Osteocyte (in vitro differentiated cells): ENCODE results near the gene TSPAN18. TPM values are rescaled to one million over a fixed set of nuclear protein-coding genes. Genes with fewer than 3 reads are reported as not detected.

ENCODE experiments used
- DNase-seq: peaks from one replicate; pipeline ENCODE4 v3.0.0; 2021; ENCODE audit warnings: mixed read lengths; ENCODE audit not compliant: unreplicated experiment; ENCODE audit errors: extremely low spot score
- H3K27ac Mint-ChIP-seq: one replicate; pipeline ENCODE4 v1.8.0; 2021; ENCODE audit warnings: mild to moderate bottlenecking, mixed read lengths; ENCODE audit not compliant: unreplicated experiment
- H3K27me3 Mint-ChIP-seq: one replicate; pipeline ENCODE4 v1.8.0; 2021; ENCODE audit warnings: mixed read lengths; ENCODE audit not compliant: unreplicated experiment
- H3K36me3 Mint-ChIP-seq: one replicate; pipeline ENCODE4 v1.8.0; 2021; ENCODE audit warnings: mixed read lengths; ENCODE audit not compliant: unreplicated experiment
- H3K4me1 Mint-ChIP-seq: one replicate; pipeline ENCODE4 v1.8.0; 2021; ENCODE audit warnings: mixed read lengths; ENCODE audit not compliant: unreplicated experiment
- H3K4me3 Mint-ChIP-seq: one replicate; pipeline ENCODE4 v1.8.0; 2021; ENCODE audit warnings: mild to moderate bottlenecking, moderate library complexity, mixed read lengths; ENCODE audit not compliant: unreplicated experiment
- H3K9me3 Mint-ChIP-seq: one replicate; pipeline ENCODE4 v1.8.0; 2021; ENCODE audit warnings: mixed read lengths; ENCODE audit not compliant: unreplicated experiment
- CTCF ChIP-seq: fragments of 200-600 bp; sonication (generic); IDR thresholded peaks from 2 replicates; pipeline ENCODE4 v1.5.0; 2021; ENCODE audit warnings: antibody characterized with exemption, mild to moderate bottlenecking, moderate library complexity
- total RNA-seq: library from RNA; stranded (reverse); gene quantifications from 2 replicates; pipeline ENCODE4 v1.2.1, GENCODE V29; 2021

Gene TSPAN18
- total RNA-seq, 1 donor from 2014 or later: 13.4 TPM

GRCh38 chr11:44876906-44877305 lies 150.1 kb downstream of the TSPAN18 start:
- no peak for TF ChIP-seq CTCF
- H3K27me3 Mint-ChIP-seq: no peaks in the 10 kb centered on the region
- DNase-seq: no peak
- H3K4me3 Mint-ChIP-seq: no peak overlapping the region
- H3K27ac Mint-ChIP-seq: no peak overlapping the region
- H3K36me3 Mint-ChIP-seq: no peaks in the 10 kb centered on the region
- no peaks in the 10 kb centered on the region for H3K4me1 Mint-ChIP-seq
- no peaks in the 10 kb centered on the region for H3K9me3 Mint-ChIP-seq

- H3K4me3 Mint-ChIP-seq: no peak overlapping the region
- H3K36me3 Mint-ChIP-seq: no peaks in the 10 kb centered on the region
- H3K27me3 Mint-ChIP-seq: no peaks in the 10 kb centered on the region
- no peak for TF ChIP-seq CTCF
- H3K4me1 Mint-ChIP-seq: no peaks in the 10 kb centered on the region
- H3K9me3 Mint-ChIP-seq: no peaks in the 10 kb centered on the region
- no peak for DNase-seq
- no peak overlapping the region for H3K27ac Mint-ChIP-seq
Measured at GRCh38 chr11:44877571-44878497, 151.1 kb downstream of the TSPAN18 start.

DNA sequence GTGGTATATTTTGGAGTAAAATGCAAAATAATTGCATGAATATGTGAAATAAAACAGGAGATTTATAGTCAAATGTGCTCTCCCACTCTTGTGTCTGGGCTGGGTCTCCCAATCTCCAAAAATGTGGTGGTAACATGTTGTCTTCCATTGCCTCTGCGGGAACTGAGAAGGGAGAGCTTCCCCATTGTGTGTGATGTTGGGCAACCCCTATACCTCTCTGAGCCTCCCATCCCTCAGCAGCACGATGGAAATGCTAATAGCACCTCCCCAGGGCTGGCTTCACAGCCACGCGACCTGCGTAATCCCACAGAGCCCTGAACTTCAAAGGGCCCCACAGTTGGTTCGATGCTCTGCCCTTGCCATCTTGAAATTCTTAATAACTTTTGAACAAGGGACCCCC lies 151.9 kb downstream of the TSPAN18 start:
- H3K27me3 Mint-ChIP-seq: no peaks in the 10 kb centered on the region
- H3K9me3 Mint-ChIP-seq: no peaks in the 10 kb centered on the region
- H3K36me3 Mint-ChIP-seq: no peaks in the 10 kb centered on the region
- no peak overlapping the region for H3K27ac Mint-ChIP-seq
- H3K4me3 Mint-ChIP-seq: no peak overlapping the region
- H3K4me1 Mint-ChIP-seq: no peaks in the 10 kb centered on the region
- no peak for TF ChIP-seq CTCF
- DNase-seq: no peak

DNA sequence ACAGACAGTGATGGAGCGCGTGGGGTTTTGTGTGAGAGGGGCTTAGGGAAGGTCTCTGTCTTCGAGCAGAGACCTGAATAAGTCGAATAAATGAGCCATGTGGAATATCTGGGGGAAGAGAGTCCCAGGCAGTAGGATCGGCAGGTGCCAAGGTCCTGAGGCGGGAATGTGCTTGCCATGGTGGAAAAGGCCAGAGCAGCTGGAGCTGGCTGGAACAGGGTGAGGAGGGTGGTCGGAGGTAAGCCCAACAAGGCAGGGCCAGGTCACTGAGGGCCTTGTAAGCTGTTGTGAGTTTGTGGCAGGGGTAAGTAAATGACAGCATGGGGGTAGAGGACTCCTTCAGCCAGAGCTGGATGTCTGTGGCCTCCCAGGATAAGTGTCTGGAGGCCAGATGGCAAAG lies 152.7 kb downstream of the TSPAN18 start:
- no peaks in the 10 kb centered on the region for H3K9me3 Mint-ChIP-seq
- no peaks in the 10 kb centered on the region for H3K27me3 Mint-ChIP-seq
- no peak for TF ChIP-seq CTCF
- no peak overlapping the region for H3K4me3 Mint-ChIP-seq
- no peak overlapping the region for H3K27ac Mint-ChIP-seq
- H3K4me1 Mint-ChIP-seq: no peaks in the 10 kb centered on the region
- no peaks in the 10 kb centered on the region for H3K36me3 Mint-ChIP-seq
- no peak for DNase-seq

- Mint-ChIP-seq H3K4me3 (no peak overlapping the region), H3K27ac (no peak overlapping the region), H3K9me3 (no peaks in the 10 kb centered on the region), H3K36me3 (no peaks in the 10 kb centered on the region), H3K4me1 (peaks cover 5% of the 10 kb centered on the region), H3K27me3 (no peaks in the 10 kb centered on the region)
- no peak for TF ChIP-seq CTCF
- no peak for DNase-seq
Measured at GRCh38 chr11:44880511-44880910, 153.7 kb downstream of the TSPAN18 start.
